ENCODE results near the gene ATAD3C.
"Not testable (repeated sequence)": the region's sequence is repeated elsewhere in the genome, so short reads cannot be mapped to it uniquely, and the experiment has no call there.

The ATAD3C gene

DNA sequence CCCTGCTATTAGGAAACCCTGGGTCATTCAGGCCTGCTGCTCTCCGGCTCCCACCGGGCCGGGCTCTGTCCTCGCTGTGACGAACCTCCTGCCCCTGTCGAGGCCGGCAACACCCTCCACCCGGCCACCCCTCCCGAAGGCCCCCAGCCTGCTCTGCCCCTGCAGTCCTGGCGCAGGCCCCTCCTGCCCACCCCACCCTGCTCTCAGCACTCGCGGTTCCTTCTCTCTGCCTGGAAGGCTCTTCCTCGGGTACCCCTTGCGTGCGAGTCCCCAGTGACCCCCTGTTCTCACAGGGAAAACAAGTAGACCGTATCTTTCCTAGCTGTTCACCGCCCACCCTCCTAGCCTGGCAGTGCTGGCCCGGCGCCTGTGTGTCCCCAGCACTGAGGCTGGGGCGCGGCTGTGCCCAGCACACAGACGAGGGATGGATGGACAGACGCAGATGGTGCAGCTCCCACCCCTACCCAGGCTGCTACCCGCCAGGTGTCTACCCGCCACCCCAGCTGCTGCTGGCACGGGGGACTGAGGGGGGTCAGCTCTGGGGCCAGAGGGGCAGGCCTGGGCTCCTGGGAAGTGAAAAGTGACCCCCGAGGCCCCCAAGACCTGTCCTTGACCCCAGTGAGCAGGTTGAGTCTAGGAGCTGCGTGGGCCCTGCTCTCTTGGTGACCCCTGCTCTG, 17.1 kb upstream of the ATAD3C start:
- no peak for DNase-seq

DNA sequence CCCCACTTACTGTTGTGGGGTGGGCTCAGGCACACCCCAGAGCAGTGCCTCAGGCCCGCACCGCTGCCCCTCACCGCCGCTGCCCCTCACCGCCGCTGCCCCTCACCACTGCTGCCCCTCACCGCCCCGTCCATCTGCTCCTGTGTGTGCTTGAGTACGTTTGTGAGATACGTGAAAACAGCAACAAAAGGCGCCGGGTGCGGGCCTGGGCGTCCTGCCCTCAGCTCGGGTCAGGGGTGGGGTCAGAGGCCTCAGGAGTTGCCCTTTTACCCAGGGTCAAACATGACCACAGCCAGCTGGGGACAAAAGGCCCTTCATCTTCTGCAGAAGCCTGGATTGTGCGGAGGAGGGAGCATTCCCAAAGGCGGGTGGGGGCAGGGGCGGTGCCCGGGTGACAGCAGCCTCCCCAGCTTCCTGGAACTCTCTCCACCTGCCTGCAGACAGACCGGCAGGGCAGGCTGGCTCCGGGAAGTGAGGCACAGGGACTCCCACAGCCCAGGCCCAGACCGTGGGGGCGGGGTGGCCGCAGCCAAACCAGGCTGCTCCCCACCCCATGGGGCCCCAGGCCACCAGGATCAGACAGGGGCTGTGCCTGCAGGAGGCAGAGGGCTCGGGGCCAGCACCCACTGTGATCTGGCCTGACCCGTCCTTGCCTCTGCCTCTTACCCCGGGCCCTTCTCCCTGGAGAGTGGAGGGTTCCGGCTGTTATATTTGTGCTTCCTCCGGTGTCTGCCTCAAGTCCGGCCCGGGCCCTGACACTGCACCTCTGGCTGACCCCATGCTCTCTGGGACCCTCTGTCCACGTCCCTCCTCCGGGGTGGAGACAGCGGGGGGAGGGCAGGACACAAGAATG, 16.3 kb upstream of the ATAD3C start:
- no peak for DNase-seq

DNA sequence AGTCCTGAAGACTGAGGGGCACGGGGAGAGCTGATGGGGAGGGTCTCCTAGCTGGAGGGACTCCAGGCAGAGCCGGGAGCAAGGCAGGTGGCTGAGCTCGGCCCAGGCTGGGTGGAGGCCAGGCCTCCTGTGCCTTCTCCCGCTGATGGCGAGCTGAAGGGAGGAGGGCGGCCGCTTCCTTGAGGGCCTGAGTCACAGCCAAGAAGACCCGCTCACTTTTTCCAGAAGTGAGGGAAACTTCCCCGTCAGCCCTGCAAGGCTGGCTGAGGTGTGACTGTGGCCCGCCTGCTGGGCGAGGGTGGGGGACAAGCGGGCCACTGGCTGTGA, 15.7 kb upstream of the ATAD3C start:
- no peak for DNase-seq

DNA sequence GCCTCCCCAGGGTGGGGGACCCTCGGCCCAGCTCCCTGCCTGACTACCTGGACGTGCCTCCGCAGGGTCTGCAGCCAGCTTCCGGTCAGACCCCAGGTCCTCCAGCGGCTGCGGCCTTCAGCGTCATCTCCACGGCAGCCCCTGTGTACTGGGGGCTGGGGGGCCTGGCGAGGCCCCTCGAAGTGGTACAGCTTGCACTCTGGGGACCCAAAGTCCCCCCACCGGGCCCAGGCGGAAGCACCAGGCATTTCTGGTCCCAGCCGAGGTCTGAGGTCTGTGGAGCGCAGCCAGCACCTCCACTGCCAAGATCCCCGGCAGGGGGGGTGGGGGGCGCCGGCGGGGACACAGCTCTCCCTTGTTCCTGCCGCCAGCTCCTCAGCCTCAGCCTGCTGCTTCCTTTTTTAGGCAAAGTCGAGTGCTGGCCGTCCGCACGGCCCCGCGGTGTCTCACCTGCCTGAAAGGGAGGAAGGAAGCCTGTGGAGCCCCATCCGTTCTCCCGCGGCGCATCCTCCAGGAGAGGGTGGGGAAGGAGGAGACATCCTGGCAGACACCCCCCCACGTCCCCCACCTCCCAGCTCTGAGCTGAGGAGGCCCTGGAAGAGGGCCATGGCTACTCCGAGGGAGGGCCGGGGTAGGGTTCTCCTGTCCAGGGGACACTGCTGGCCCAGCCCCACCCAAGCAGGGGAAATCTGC, 15.2 kb upstream of the ATAD3C start:
- DNase-seq, result no peak

DNA sequence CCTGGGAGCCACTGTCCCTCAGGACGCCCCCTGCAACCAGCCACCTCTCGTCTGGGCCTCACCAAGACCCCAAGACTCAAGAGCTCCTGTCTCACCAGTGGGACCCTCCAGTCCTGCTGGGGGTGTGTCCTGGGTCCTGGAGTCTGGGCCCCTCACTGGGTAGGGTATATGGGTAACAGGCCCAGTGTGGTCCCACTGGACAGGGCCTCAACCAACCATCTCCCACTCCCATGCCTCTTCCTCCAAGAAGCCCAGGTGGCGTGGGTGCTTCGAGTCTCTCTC, 14.7 kb upstream of the ATAD3C start:
- no peak for DNase-seq

DNA sequence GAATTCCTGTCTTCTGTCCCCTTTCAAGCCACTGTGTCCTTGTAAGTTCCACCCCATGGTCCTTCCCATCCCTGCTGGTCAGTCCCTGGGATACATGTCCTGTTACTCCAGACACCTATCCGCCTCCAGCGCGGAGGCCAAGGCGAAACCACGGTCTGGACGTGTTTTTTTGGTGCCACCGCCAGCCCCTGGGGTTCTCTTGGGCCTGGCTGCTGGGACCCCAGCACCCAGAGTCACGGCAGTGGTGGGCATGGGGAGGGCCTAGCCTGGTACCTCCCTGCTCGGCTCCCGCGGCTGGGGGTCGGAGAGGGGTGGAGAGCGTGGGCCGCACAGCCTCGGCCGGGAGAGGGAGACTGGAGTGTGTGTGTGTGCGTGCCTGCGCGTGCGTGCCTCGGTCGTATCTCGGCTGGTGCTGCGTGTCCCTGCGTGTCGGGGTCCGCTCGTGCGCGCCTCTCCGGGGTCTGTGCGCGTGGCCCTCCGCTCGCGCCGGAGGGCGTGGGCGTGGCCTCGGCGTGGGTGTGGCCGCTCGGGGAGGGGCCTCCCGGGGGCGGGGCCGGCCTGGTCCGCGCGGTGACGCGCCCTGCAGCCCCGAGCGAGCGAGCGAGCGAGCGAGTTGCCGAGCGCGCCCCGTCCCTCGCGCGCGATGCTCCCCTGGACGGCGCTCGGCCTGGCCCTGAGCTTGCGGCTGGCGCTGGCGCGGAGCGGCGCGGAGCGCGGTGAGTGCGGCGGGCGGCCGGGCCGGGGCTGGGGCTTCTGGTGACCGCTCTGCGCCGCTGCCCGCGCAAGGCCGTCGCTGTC, 14.2 kb upstream of the ATAD3C start, which contains the start of gene VWA1:
Gene VWA1, plus strand, starts transcription at position 585 of the 798 bp plus-strand sequence. Its CDS starts 59 bp downstream, at position 644.
- DNase-seq, result peak; percentile 74

DNA sequence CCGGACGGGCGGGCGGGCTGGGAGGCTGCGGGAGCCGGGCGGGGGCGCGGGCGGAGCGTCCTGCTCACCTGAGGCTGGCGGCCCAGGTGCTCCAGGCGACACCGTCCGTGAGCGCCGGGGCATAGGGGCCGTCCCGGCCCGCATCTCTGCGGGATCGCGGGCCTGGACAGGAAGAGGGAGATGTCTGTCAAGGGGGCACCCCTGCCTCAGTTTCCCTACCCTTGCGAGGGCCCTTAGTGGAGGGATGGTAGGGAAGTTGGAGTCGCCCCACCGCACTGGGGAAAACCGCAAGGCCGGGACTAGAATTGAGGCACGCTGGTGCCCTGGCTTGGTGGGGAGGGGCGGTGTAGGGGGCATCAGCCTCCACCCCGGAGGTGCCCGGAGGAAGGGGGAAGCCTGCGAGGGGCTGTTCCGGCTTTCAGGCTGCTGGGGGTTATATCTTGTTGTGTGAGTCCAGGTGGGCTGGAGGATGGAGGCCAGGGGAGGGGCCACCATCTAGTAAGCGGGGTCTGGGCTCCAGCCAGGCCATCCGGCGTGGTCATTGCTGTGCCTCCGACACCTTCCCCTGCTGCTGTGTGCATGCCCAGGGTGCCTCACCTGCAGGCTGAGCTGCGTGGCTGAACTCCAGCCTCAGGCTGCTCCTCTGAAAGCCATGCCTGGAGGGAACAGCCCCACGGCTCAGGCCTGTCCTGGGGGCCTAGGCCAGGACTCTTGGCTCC, 13.4 kb upstream of the ATAD3C start:
- no peak for DNase-seq

DNA sequence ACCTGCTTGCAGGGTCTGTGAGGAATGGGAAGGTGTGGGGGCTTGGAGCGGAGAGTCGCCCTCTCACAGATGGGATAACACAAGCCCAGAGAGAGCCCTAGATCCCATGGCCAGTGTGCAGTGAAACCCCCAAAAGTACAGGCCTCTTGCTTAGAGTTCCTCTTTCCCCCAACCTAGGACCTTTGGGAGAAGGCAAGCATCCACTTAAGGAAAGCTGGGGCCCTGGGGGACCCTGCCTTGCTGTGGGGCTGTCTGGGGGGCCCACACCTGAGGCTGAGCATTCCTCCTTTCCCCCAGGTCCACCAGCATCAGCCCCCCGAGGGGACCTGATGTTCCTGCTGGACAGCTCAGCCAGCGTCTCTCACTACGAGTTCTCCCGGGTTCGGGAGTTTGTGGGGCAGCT, 12.9 kb upstream of the ATAD3C start:
- no peak for DNase-seq

DNA sequence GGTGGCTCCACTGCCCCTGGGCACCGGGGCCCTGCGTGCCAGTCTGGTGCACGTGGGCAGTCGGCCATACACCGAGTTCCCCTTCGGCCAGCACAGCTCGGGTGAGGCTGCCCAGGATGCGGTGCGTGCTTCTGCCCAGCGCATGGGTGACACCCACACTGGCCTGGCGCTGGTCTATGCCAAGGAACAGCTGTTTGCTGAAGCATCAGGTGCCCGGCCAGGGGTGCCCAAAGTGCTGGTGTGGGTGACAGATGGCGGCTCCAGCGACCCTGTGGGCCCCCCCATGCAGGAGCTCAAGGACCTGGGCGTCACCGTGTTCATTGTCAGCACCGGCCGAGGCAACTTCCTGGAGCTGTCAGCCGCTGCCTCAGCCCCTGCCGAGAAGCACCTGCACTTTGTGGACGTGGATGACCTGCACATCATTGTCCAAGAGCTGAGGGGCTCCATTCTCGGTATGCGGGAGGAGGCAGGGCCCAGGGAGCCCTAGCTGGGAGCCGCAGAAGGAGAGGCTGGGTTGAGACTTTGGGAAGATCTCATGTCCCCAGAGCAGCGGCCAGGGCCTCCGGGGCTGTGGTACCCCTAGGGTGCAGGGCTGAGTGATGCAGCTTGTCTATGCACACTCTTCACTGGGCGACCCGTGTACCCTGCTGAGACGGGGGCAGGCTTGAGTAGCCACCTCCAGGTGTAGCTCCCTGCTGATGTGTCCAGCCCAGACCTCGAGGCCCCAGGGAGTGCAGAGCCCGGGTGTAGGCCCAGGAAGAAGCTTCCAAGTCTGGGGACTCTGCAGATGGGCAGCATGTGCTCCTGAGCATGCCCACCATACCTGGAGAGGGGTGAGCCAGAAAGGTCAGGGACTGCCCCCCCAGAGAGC, 12.2 kb upstream of the ATAD3C start:
- DNase-seq, result no peak

DNA sequence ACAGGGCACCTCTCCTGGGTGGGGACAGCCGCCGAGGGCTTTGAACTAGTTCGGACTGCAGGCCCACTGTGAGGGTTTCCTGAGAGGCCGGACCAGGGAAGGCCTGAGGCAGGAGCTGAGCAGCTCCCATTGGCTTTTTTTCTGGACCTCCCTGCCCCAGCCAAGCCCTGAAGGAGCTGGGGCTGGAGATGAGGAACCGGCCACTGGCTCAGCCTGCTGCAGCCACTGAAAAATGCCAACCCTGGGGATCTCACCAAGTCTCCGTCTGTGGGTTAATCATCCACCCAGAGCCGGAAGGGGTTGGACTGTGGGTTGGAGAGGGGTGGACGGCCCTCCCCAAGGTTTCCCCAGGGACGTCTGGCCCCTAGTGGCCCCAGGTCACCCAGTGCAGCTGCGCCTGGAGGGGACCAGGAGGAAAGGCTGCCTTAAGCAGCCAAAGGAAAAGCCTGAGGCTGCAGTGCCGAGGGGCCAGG, 11.5 kb upstream of the ATAD3C start:
- no peak for DNase-seq

DNA sequence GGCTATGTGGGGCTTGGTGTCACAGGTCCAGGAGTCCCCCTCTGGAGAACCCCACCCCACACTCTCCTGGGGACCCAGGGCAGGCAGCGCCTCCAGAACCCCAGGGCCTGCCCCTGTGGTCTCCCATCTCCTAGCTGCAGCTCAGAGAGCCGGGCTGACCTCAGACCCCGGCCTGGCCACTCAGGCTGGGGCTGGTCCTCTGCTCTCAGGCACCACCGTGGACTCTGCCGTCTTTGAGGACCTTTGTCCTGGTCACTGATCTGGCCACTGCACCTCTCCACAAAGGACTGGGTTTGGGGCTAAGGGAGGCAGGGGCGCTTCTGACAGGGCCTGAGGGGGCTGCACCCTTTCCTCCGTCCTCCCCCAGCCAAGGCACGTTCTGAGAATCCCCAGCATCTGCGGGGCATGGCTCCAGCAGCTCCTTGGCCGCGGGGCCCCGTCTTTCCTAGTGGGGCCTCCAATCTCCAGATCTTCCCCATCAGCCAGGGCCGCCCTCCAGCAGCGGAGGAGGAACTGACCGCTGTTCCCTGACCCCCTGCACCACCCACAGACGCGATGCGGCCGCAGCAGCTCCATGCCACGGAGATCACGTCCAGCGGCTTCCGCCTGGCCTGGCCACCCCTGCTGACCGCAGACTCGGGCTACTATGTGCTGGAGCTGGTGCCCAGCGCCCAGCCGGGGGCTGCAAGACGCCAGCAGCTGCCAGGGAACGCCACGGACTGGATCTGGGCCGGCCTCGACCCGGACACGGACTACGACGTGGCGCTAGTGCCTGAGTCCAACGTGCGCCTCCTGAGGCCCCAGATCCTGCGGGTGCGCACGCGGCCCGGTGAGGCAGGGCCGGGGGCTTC, 10.7 kb upstream of the ATAD3C start:
- no peak for DNase-seq

DNA sequence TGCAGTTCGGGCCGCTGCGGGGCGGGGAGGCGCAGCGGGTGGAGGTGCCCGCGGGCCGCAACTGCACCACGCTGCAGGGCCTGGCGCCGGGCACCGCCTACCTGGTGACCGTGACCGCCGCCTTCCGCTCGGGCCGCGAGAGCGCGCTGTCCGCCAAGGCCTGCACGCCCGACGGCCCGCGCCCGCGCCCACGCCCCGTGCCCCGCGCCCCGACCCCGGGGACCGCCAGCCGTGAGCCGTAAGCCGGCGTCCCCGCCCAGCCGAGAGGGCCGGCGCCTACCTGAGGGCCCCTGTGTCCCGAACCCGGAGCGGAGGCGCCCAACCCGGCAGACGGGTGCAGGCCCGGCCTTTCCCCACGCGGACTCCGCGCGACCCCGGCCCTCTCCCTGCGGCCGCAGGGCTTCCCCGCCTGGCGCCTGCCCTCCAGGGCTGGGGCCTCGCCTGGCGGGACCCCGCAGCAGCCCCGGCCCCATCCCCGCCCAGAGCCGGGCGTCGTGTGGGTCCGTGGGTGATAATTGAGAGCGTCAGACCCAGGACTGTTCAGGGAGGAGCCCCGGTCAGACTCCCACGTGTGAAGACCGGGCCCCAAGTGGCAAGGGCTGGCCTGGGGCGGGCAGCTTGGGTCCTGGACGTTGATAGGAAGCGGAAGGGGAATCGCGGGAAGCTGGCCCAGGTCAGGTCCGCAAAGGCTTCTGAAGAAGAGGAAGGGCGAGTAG, 9.8 kb upstream of the ATAD3C start:
- DNase-seq, result no peak

DNA sequence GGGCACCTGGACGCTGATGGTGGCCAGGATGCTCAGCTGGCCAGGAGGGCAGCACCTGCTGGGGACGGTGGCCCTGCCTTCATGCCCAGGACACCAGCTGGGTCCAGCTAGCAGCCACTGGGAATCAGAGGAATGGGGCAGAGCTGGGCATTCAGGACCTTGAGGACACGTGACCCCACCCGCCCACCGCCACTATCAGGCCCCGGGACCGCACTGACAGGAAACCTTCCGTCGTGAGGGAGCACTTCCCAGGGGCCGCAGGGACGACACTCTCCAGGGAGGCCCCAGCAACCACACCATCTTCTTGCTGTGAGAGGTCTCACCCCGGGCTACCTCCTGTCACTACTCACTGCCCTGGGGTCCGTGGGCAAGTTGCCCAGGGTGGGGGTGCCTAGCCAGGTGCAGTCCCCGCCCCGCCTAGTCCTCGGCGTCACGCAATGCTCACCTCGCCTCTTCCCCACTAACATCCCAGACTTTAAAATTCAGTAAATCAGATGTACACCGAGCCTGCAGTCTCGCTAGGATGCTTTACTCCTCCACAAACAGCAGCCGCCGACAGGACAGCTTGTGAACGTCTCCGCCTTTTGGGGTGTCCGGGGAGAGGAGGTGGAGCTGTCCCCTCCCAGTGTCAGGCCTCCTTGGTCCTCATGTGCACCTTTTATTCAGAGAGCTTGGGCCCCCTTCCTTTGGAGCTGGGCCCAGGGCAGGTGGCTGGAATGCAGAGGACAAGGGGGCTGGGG, 9.1 kb upstream of the ATAD3C start:
- DNase-seq, result no peak

DNA sequence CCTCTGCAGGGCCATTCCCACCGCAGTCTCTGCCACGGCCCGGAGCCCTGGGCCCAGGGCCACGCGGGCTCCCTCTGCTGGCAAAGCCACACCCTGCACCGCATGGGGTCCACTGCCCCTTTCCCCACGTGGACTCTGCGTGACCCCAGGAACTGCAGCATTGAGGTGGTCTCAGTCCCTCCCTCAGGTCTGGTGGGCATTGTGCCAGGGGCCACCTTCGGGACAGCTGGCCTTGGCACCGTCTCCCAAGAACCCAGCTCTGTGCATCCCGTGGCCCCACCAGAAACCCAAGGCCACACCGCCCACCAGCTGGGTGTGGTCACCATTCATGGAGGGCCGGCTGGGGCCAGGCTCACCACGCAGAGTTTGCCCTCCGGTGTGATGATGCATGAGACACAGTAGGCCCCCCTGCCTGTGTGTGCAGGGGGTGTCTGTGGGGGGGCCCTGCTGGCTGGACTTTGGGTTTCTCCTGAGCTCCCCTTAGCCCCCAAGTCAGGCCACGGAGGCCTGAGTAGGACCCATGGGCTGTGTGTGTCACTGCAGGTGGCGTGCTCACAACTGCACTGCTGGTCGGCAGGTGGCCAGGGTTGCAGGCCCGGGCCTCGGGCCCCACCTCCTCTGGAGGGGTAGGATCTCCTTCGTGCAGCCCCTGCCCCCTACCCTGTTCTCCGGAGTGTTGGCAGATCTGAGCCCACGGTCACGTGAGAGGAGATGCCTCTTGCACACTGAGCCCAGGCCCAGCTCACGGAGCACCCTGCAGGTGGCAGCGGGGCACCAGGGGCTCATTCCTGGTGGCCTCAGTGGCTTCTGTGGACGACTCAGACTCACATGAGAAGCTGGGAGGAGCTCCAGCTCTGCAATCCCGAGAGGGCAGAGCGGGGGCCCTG, 8.2 kb upstream of the ATAD3C start:
- DNase-seq, result peak; percentile 72

DNA sequence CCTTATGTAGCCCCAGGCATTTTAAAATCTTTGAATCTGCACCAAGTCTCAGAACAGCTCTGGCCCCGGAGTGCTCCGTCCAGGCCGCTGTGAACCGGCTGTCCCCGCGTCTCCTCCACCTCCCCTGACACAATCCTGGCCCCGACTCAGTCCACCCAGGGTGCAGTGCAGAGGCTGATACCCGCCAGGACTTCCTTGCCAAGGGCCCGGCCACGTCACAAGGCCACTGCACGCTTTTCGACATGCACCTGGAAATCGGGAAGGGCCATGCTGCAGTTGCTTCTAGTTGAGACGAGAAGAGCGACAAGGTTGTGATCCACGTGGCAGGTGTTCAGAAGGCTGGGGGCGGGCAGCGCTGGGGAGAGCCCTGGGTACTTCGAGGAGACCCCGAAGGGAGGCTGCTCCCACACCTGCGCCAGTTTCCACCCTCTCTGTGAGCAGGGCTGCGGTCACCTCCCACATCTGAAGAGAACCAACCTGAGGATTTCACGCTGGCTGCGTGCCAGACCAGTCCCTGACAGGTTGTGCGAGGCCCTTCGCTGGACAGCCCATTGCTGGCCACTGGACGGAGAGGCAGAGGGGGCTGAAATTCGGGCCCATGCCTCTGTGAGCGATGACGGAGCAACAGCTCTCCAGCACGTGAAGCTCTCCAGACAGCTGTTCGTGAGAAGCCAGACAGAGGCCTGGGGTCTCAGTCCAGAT, 7.3 kb upstream of the ATAD3C start:
- no peak for DNase-seq

DNA sequence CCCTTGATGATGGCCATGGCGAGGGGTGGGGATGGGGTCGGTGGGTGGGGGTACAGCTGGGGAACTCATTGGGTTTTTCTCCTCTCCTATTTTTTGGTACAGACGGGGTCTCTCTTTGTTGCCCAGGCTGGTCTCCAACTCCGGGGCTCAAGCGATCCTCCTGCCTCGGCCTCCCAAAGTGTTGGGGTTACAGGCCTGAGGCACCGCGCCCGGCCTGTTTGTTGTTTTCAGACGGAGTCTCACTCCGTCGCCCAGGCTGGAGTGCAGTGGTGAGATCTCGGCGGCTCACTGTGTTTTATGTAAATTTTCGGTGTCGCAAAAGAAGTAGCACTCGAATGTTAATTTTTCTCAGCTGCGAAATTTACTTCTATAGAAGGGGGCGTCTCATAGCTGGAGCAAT, 2.9 kb upstream of the ATAD3C start:
- DNase-seq, result not testable (repeated sequence)

DNA sequence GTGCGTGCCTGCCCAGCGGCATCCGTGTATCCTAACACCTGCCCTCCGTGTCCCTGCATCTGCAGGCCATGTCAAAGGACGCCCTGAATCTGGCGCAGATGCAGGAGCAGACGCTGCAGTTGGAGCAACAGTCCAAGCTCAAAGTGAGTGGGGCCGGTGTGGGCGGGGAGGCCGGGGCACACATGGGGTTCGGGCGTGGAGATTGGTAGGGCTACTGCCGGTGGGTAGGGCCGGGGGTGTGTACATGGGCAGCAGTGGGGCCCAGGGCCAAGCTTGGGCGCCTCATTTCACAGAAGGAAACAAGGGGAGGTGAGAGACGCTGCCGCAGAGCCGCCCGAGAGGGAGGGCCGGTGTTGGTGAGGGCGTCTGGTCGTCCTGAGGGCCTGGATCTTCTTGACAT, 1.1 kb downstream of the ATAD3C start:
- not testable (repeated sequence) for DNase-seq

Measured in activated T-cell treated with anti-CD3 and anti-CD28 coated beads, Interleukin-2, amount 50 U/mL, for 1 hour (primary cell).